ENCODE results near the gene GOLGA3.

GOLGA3 gene

GRCh38 chr12:132774646-132775275, 53.9 kb downstream of the GOLGA3 start:
- in situ Hi-C loops (cut with MboI; ENCODE audit: low pct_unique_long_range_greater_than_20kb, low sequenced_read_pairs, unreplicated experiment): no loop called here
- no peak for TF ChIP-seq CTCF (IDR thresholded peaks at IDR 0.05; ENCODE audit: extremely low read depth, insufficient read depth, missing control alignments)
- no peak for DNase-seq (ENCODE audit: low spot score)

GRCh38 chr12:132774159-132774558, 54.5 kb downstream of the GOLGA3 start:
- TF ChIP-seq CTCF (IDR thresholded peaks at IDR 0.05; ENCODE audit: extremely low read depth, insufficient read depth, missing control alignments): no peak
- in situ Hi-C loops (cut with MboI; ENCODE audit: low pct_unique_long_range_greater_than_20kb, low sequenced_read_pairs, unreplicated experiment): no loop called here
- no peak for DNase-seq (ENCODE audit: low spot score)

- no peak for DNase-seq (ENCODE audit: low spot score)
- TF ChIP-seq CTCF (IDR thresholded peaks at IDR 0.05; ENCODE audit: extremely low read depth, insufficient read depth, missing control alignments): no peak
- in situ Hi-C loops (cut with MboI; ENCODE audit: low pct_unique_long_range_greater_than_20kb, low sequenced_read_pairs, unreplicated experiment): no loop called here
Measured at GRCh38 chr12:132773077-132773955, 55.4 kb downstream of the GOLGA3 start.

- in situ Hi-C loops (cut with MboI; ENCODE audit: low pct_unique_long_range_greater_than_20kb, low sequenced_read_pairs, unreplicated experiment): no loop called here
- DNase-seq (ENCODE audit: low spot score): peak; percentile 68
- no peak for TF ChIP-seq CTCF (IDR thresholded peaks at IDR 0.05; ENCODE audit: extremely low read depth, insufficient read depth, missing control alignments)
Measured at GRCh38 chr12:132772606-132773005, 56.1 kb downstream of the GOLGA3 start.

- peak; percentile 59 for DNase-seq (ENCODE audit: low spot score)
- TF ChIP-seq CTCF (IDR thresholded peaks at IDR 0.05; ENCODE audit: extremely low read depth, insufficient read depth, missing control alignments): no peak
- in situ Hi-C loops (cut with MboI; ENCODE audit: low pct_unique_long_range_greater_than_20kb, low sequenced_read_pairs, unreplicated experiment): no loop called here
Measured at GRCh38 chr12:132771126-132771838, 57.4 kb downstream of the GOLGA3 start.

GRCh38 chr12:132766380-132767085, 62.1 kb downstream of the GOLGA3 start:
- DNase-seq (ENCODE audit: low spot score): no peak
- no peak for TF ChIP-seq CTCF (IDR thresholded peaks at IDR 0.05; ENCODE audit: extremely low read depth, insufficient read depth, missing control alignments)
- in situ Hi-C loops (cut with MboI; ENCODE audit: low pct_unique_long_range_greater_than_20kb, low sequenced_read_pairs, unreplicated experiment): no loop called here
